Measurements from ENCODE around the gene VWA3A. TPM values are rescaled to one million over a fixed set of nuclear protein-coding genes. Genes with fewer than 3 reads are reported as not detected.
A peak's percentile ranks its signal among the peaks of the same experiment; 100 is the strongest.
"Not testable (repeated sequence)": the region's sequence is repeated elsewhere in the genome, so short reads cannot be mapped to it uniquely, and the experiment has no call there.

Gene VWA3A
- total RNA-seq, 3 donors from 2014 or later = 0.08 to 0.10 TPM; not detected in 1

DNA sequence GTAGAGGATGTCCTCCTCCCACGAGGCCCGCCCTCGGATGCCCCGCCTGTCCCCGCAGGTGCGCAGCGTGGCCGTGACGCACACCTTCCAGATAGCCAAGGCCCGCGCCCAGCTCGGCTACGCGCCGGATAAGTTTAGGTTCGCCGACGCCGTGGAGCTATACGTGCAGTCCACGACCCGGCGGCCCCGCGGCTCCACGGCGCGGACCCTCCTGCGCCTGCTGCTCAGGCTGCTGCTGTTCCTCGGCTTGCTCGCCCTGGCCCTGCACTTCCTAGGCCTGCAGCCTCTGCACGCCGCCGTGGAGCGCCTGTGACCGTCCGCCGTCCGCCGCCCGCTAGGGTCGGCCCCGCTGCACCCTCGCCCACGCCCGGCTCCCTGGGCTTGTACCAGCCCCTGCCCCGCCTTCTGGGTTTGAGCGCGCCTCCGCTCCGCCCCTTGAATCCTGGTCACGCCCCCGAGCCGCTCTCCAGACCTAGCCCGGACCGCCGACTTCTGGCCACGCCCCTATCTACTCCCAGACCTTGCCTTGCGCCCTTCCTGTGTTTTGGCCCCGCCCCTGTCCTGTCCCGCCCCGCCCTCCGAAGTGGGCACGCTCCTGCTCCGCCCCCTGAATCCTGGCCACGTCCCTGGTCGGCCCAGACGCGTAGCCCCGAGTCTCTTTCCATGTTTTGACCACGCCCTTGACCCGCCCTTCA lies 97.9 kb downstream of the VWA3A start:
- ATAC-seq = peak; percentile 63 to 69
- peak; percentile 93 for DNase-seq
- H3K9me3 Mint-ChIP-seq = peaks cover 5% of the 10 kb centered on the region
- no peaks in the 10 kb centered on the region for H3K27me3 Mint-ChIP-seq (ENCODE audit: low read depth)
- H3K4me1 Mint-ChIP-seq (ENCODE audit: low read depth) = peaks cover 62% of the 10 kb centered on the region
- H3K4me3 Mint-ChIP-seq = peak overlapping the region; percentile 85
- H3K36me3 Mint-ChIP-seq (ENCODE audit: insufficient read depth) = no peaks in the 10 kb centered on the region

DNA sequence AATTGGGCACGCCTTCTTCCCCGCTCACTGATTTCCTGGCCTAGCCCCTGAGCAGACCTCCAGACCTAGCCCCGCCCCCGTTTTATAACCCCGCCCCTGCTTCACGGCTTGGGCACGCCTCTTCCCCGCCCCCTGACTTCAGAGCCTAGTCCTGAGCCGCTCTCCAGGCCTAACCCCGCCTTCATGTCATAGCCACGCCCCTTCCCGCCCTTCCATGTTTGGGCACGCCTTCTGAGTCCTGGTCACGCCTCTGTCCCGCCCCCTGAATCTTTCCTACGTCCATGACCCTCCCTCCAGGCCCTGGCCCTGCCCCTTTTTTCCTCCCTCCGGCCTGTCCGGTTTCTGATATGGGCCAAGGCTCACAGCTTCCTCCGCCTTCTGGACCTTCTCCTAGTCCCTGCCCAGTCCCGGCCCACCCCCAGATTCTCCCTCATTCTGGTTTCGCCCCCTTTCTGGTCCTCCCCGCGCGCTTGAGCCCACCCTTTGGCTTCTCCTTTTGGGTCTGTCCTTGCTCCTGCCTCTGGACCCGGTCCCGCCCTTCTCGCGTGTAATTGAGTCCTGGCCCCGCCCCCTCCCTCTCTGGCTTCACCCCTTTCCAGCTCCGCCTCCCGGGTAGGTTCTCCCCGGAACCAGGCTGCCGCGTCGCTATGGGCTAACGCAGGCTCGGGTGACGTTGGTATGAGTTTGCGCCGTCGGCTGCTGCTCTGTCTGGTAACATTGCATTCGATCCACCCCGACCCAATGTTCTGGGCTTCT lies 98.6 kb downstream of the VWA3A start:
- Mint-ChIP-seq H3K27me3 (ENCODE audit: low read depth) (peaks cover 2% of the 10 kb centered on the region), H3K4me3 (peak overlapping the region; percentile 85), H3K9me3 (peaks cover 5% of the 10 kb centered on the region), H3K36me3 (ENCODE audit: insufficient read depth) (no peaks in the 10 kb centered on the region), H3K4me1 (ENCODE audit: low read depth) (peaks cover 66% of the 10 kb centered on the region)
- DNase-seq (peak; percentile 99), ATAC-seq (peak; percentile 60 to 64)

DNA sequence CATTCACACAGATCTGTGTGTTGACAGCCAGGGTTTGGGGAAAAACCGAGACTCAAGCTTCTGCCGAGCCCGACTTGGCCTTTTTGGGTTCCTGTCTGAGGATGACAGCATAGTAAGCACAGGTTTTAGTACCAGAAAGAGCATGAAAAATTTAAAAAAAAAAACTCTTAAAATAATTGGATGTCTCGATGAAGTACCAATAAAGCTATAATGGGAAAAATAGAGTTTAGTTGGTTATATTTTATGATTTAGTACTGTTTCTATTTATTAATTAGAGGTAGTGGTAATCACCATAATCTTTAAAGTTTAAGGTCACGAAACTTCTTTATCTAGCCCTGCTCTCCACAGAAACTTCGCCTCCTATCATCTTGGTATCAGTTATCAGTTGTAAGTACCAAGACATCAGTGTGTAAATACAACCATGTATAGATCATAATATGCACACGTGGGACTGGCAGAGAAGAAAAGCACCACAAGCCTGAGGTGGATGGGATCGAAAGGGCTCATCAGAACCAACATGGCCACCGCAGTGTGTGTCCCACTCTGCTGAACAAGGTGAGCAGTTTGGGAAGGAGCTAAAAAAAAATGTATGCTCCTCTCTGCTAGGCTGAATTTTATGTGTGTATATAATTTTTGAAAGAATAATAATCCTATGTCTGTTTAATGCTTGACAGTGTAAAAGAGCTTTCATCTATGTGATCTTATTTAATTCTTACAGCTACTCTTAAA lies 99.4 kb downstream of the VWA3A start:
- Mint-ChIP-seq H3K36me3 (ENCODE audit: insufficient read depth) (no peaks in the 10 kb centered on the region), H3K9me3 (peaks cover 5% of the 10 kb centered on the region), H3K27me3 (ENCODE audit: low read depth) (peaks cover 2% of the 10 kb centered on the region), H3K4me1 (ENCODE audit: low read depth) (peaks cover 69% of the 10 kb centered on the region), H3K4me3 (peak overlapping the region; percentile 85)
- DNase-seq (no peak), ATAC-seq (no peak)

DNA sequence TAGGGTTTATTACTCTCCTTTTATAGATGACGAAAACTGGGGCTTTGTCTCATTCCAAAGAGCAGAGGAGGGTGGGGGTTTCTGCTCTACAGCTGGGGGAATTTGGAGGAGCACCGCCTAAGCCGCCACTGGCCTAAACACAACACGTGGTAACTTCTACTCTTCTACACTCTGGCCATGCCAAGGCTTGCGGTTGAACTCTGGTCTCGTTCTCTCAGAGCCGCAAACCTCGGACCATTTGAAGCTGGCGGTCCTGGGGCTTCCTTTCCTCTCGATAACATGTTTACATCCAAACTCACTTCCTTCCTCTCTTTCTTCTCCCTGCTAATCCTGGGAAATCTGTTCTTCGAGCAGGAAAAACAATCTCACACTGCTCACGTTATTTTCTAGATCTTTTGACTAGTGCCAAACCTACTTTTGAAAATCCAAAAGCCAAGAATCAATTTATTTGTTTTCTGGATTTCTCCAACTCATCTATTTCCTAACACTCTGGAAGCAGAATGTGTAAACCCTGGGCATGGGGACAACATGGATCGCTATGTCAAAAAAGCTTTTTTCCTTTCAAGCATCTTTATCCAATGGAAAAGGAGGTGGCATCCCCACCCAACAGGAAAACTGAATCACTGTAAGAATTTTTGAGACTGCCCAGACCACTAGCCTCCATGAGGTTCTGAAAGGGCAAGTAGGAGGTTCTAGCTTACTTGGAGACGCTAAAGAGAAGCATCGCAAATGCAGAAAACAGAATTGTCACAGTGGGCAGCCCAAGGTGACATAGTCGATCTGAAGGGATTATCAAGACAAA lies 100.1 kb downstream of the VWA3A start:
- Mint-ChIP-seq H3K36me3 (ENCODE audit: insufficient read depth) (no peaks in the 10 kb centered on the region), H3K4me3 (peak overlapping the region; percentile 85), H3K27me3 (ENCODE audit: low read depth) (peaks cover 2% of the 10 kb centered on the region), H3K9me3 (peaks cover 5% of the 10 kb centered on the region), H3K4me1 (ENCODE audit: low read depth) (peaks cover 69% of the 10 kb centered on the region)
- ATAC-seq (peak; percentile 3 to 5), DNase-seq (peak; percentile 59)

GRCh38 chr16:22193063-22193411 lies 100.7 kb downstream of the VWA3A start:
- ATAC-seq (no peak), DNase-seq (no peak)
- Mint-ChIP-seq H3K4me1 (ENCODE audit: low read depth) (peaks cover 65% of the 10 kb centered on the region), H3K27me3 (ENCODE audit: low read depth) (peaks cover 2% of the 10 kb centered on the region), H3K36me3 (ENCODE audit: insufficient read depth) (no peaks in the 10 kb centered on the region), H3K4me3 (no peak overlapping the region), H3K9me3 (peaks cover 5% of the 10 kb centered on the region)

DNA sequence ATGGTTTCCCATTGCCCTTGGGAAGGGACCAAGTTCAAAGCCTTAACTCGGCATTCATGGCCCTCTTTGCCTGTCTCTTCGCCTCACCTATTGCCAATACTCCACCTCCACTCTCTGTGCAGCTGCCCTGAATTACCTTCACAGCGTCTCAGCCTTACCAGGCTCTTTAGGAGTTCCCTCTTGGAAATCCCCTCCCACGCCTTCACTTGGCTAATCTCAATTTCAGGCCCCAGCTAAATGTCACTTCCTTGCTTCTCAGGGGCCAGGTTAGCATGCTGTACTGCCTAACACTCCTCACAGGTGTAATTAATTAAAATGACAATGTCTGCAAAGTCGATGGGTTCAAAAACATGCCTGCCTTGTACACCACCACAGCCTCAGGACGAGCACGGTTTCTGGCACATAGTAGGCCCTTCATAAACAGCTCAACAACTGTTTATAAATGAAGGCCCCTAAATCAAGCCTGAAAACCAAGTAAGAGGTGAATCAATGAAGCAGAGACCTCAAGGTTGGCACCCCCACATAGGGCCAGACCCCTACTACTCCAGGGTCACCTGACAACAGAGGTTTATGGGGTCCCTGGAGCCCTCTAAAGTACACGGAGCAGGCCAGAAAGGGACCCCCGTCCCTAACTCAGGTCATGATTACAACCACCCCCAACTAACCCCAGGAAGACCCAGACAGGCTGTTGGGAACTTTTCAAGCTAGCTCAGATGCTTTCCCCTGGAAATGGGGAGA lies 102.5 kb downstream of the VWA3A start:
- DNase-seq = no peak
- H3K4me1 Mint-ChIP-seq (ENCODE audit: low read depth) = peaks cover 50% of the 10 kb centered on the region
- H3K36me3 Mint-ChIP-seq (ENCODE audit: insufficient read depth) = no peaks in the 10 kb centered on the region
- H3K27me3 Mint-ChIP-seq (ENCODE audit: low read depth) = peaks cover 2% of the 10 kb centered on the region
- H3K9me3 Mint-ChIP-seq = peaks cover 5% of the 10 kb centered on the region
- no peak for ATAC-seq
- peak overlapping the region; percentile 83 for H3K4me3 Mint-ChIP-seq

DNA sequence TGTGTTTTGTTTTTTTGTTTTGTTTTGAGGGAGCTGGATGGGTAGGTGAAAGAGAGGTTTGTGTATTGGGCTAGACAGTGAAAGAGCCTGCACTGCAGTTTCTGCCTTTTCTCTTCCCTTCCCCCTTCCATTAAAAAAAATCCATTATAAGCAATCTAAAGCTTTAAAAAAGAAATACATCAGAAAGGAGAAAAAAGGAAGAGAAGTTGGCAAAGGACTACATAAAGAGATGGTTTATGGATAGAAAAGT lies 103.0 kb downstream of the VWA3A start:
- H3K36me3 Mint-ChIP-seq (ENCODE audit: insufficient read depth) = no peaks in the 10 kb centered on the region
- ATAC-seq (no peak), DNase-seq (no peak)
- H3K9me3 Mint-ChIP-seq = peaks cover 5% of the 10 kb centered on the region
- peak overlapping the region; percentile 83 for H3K4me3 Mint-ChIP-seq
- H3K4me1 Mint-ChIP-seq (ENCODE audit: low read depth) = peaks cover 49% of the 10 kb centered on the region
- H3K27me3 Mint-ChIP-seq (ENCODE audit: low read depth) = peaks cover 2% of the 10 kb centered on the region

DNA sequence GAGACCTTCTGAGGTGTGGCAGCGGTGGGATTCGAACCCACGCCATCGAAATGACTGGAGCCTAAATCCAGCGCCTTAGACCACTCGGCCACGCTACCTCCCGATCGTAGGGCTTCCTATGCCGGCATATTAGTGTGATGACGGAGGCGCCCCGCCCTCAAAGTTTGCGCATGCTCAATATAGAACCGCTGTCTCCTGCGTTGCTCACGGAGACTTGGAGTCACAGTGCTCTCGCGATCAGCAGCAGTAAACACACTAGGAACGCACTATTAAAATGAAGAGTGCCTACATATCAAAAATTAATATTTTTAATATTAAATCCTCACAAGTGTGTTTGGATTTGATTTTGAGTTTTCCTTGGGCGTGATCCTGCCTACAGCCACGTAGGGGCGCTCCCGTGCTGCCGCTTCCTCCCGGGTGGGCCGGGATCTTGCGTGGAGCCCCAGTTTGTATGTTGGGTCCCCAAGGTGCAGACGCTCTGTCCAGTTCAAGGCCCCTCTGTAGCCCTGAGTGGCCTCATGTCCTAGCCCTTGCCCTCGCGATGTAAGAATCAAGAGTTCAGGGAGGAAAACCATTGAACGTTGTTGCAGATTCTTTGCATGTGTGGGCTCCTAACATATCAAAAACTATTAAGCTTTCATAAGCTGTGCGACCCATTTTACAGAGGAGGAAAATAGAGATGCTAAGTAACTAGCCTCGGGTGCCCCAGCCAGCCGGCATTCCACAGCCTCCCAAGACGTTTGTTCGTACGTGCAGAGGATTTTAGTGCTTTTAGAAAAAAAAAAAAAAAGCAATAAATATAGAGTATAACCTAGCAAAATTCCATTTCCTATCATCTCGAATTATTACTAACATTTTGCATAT lies 103.6 kb downstream of the VWA3A start:
- Mint-ChIP-seq H3K9me3 (peaks cover 5% of the 10 kb centered on the region), H3K36me3 (ENCODE audit: insufficient read depth) (no peaks in the 10 kb centered on the region), H3K4me1 (ENCODE audit: low read depth) (peaks cover 47% of the 10 kb centered on the region), H3K27me3 (ENCODE audit: low read depth) (peaks cover 2% of the 10 kb centered on the region), H3K4me3 (peak overlapping the region; percentile 83)
- DNase-seq (peak; percentile 90), ATAC-seq (peak; percentile 16 to 18)

DNA sequence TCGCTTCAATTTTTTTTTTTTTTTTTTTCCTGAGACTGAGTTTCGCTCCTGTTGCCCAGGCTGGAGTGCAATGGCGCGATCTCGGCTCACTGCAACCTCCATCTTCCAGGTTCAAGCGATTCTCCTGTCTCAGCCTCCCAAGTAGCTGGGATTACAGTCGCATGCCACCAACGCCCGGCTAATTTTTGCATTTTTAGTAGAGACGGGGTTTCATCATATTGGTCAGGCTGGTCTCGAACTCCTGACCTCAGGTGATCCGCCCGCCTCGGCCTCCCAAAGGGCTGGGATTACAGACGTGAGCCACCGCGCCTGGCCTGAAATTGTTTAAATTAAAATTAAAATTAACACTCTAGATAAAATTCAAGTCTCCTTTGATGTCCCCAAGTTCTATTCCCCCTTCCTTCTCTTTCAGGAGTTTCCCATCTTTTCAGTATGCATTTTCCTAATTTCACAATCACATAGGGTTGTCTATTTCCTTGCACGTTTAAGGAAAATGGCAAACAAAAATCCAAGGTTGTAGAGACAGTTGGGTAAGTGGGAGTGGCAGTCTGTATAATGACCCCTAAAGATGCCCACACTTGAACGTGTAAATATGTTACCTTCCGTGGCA lies 104.3 kb downstream of the VWA3A start:
- not testable (repeated sequence) for H3K9me3 Mint-ChIP-seq; H3K27me3 Mint-ChIP-seq (ENCODE audit: low read depth)
- peaks cover 43% of the 10 kb centered on the region for H3K4me1 Mint-ChIP-seq (ENCODE audit: low read depth)

DNA sequence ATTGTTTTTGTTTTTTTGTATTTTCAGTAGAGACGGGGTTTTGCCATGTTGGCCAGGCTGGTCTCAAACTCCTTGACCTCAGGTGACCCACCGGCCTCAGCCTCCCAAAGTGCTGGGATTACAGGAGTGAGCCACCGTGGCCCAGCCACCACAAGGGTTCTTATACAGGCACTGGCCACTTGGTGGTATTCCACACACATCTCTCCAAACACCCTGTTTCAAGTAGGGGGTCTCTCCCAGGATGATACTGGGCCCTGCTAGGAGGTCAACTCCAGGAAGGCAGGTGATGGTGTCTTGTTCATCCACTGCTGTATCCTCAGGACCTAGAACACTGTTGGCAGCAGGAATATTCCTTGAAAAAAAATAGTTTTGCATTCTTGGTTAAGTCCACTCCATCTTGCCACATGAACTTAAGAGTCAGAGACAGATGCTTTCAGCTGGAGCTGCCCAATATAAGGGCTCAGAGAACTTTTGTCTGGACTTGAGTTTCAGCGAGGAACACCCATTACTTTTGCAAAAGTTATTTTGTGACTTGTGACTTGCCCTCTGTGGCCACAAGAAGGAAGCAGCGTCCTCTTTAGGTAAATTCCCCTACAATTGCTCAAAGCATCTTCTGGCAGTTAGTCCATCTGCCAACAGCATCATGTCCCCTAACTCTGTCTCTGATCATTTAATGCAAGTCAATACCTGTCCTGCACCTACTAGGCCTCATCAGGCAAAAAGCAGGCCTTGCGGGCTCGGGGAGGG lies 106.4 kb downstream of the VWA3A start:
- Mint-ChIP-seq H3K9me3 (peaks cover 4% of the 10 kb centered on the region), H3K36me3 (ENCODE audit: insufficient read depth) (no peaks in the 10 kb centered on the region), H3K27me3 (ENCODE audit: low read depth) (peaks cover 2% of the 10 kb centered on the region), H3K4me3 (no peak overlapping the region), H3K4me1 (ENCODE audit: low read depth) (peaks cover 25% of the 10 kb centered on the region)
- no peak for ATAC-seq
- no peak for DNase-seq

More for the DNA sequence above, 104.3 kb downstream of the VWA3A start:
- peak overlapping the region; percentile 83 for H3K4me3 Mint-ChIP-seq
- DNase-seq; H3K36me3 Mint-ChIP-seq (ENCODE audit: insufficient read depth); ATAC-seq: not testable (repeated sequence)

- Mint-ChIP-seq H3K4me1 (ENCODE audit: low read depth) (peaks cover 8% of the 10 kb centered on the region), H3K4me3 (no peak overlapping the region), H3K36me3 (ENCODE audit: insufficient read depth) (no peaks in the 10 kb centered on the region), H3K27me3 (ENCODE audit: low read depth) (no peaks in the 10 kb centered on the region), H3K9me3 (no peaks in the 10 kb centered on the region)
- DNase-seq (no peak), ATAC-seq (no peak)
These were observed 109.9 kb downstream of the VWA3A start for GRCh38 chr16:22202261-22202637.

DNA sequence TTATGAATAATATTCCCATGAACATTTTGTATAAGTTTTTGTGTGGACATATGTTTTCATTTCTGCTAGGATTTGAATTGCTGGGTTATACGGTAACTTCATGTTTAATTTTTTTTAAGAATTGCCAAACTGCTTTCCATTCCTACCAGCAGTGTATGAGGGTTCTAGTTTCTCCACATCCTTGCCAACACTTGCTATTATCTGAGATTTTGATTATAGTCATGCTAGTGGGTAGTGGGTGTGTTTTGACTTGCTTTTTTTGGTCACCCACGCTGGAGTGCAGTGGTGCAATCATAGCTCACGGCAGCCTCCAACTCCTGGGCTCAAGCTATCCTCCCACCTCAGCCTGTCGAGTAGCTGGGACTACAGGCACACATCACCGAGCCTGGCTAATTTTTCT lies 110.8 kb downstream of the VWA3A start:
- DNase-seq = no peak
- no peak for ATAC-seq
- no peaks in the 10 kb centered on the region for H3K27me3 Mint-ChIP-seq (ENCODE audit: low read depth)
- H3K36me3 Mint-ChIP-seq (ENCODE audit: insufficient read depth) = no peaks in the 10 kb centered on the region
- no peaks in the 10 kb centered on the region for H3K9me3 Mint-ChIP-seq
- peaks cover 16% of the 10 kb centered on the region for H3K4me1 Mint-ChIP-seq (ENCODE audit: low read depth)
- H3K4me3 Mint-ChIP-seq = no peak overlapping the region

All from activated T-cell treated with anti-CD3 and anti-CD28 coated beads, Interleukin-2, amount 50 U/mL, for 4 hours (primary cell).